PFSK-1 (cell line): Measurements from ENCODE around the gene AMBRA1.

Experiments
- FOXP2 ChIP-seq: optimal IDR thresholded peaks from 2 replicates; pipeline ENCODE3; 2011; ENCODE audit warnings: borderline replicate concordance, control low read depth, inconsistent platforms; ENCODE audit not compliant: insufficient read depth; ENCODE audit errors: extremely low read length, extremely low read depth
- POLR2AphosphoS5 ChIP-seq: IDR thresholded peaks from 2 replicates; pipeline ENCODE4 v1.6.1; 2012; ENCODE audit warnings: low read depth, mild to moderate bottlenecking, control low read depth, low read length, moderate library complexity
- SIN3A ChIP-seq: IDR thresholded peaks from 2 replicates; pipeline ENCODE4 v1.6.1; 2012; ENCODE audit warnings: mild to moderate bottlenecking, low read length, moderate library complexity, borderline replicate concordance; ENCODE audit not compliant: insufficient read depth
- TAF1 ChIP-seq: IDR thresholded peaks from 2 replicates; pipeline ENCODE4 v1.6.1; 2012; ENCODE audit warnings: low read length, control low read depth, borderline replicate concordance; ENCODE audit not compliant: insufficient read depth
- TF ChIP-seq, protein P1 (sequence below), 2 experiments: IDR thresholded peaks; 2 replicates each; pipeline versions ENCODE4 v1.6.1 to v1.8.0; 2011 to 2012; ENCODE audit warnings: low read depth in 2 of 2, low read length in 2 of 2, control low read depth in 1 of 2, inconsistent platforms in 1 of 2, mild to moderate bottlenecking in 1 of 2, moderate library complexity in 1 of 2; ENCODE audit not compliant: insufficient read depth in 1 of 2

The AMBRA1 gene

GRCh38 chr11:46615756-46616155 is 21.9 kb upstream of the AMBRA1 start:
- TF ChIP-seq, protein P1, sequence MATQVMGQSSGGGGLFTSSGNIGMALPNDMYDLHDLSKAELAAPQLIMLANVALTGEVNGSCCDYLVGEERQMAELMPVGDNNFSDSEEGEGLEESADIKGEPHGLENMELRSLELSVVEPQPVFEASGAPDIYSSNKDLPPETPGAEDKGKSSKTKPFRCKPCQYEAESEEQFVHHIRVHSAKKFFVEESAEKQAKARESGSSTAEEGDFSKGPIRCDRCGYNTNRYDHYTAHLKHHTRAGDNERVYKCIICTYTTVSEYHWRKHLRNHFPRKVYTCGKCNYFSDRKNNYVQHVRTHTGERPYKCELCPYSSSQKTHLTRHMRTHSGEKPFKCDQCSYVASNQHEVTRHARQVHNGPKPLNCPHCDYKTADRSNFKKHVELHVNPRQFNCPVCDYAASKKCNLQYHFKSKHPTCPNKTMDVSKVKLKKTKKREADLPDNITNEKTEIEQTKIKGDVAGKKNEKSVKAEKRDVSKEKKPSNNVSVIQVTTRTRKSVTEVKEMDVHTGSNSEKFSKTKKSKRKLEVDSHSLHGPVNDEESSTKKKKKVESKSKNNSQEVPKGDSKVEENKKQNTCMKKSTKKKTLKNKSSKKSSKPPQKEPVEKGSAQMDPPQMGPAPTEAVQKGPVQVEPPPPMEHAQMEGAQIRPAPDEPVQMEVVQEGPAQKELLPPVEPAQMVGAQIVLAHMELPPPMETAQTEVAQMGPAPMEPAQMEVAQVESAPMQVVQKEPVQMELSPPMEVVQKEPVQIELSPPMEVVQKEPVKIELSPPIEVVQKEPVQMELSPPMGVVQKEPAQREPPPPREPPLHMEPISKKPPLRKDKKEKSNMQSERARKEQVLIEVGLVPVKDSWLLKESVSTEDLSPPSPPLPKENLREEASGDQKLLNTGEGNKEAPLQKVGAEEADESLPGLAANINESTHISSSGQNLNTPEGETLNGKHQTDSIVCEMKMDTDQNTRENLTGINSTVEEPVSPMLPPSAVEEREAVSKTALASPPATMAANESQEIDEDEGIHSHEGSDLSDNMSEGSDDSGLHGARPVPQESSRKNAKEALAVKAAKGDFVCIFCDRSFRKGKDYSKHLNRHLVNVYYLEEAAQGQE (IDR thresholded peaks at IDR 0.05; ENCODE audit: insufficient read depth in 1 of 2, low read depth in 2 of 2, low read length in 2 of 2), result no peak
- TF ChIP-seq FOXP2 (no peak), TAF1 (no peak), POLR2AphosphoS5 (no peak), SIN3A (no peak)

GRCh38 chr11:46612326-46612725 is 18.5 kb upstream of the AMBRA1 start:
- no peak for TF ChIP-seq SIN3A
- TF ChIP-seq FOXP2, result no peak

DNA sequence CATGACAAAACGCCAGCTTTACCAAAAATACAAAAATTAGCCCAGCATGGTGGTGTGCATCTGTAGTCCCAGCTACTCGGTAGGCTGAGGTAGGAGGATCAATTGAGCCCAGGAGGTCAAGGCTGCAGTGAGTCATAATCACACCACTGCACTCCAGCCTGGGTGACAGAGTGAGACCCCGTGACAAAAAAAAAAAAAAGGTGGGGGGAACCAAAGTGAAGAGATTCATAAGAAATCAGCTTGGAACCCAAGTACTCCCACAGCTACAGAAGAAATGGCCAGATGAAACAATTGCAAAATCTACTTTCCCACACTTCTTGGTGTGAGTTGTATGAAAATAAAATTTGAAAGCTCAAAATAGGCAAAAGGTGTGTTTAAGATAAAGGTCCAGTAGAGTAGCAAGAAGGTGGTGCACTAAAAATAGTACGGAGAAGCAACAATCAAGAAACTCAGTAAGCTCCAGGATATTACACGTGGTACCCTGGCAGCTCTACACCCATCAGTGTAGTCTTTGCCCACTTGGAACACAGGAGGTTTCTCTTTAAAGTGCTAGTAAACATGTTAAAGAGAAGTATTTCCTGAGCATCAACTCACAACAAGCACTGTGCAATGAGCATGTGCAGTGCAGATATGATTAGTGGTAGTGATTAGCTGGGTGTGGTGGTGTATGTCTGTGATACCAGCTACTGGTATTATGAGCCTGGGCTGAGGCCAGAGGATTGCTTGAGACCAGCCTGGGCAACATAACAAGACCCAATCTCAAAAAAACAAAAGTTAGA is 17.9 kb upstream of the AMBRA1 start:
- TF ChIP-seq TAF1 (no peak), FOXP2 (no peak), POLR2AphosphoS5 (no peak), SIN3A (no peak)
- TF ChIP-seq, protein P1 (IDR thresholded peaks at IDR 0.05; ENCODE audit: insufficient read depth in 1 of 2, low read depth in 2 of 2, low read length in 2 of 2), result no peak

GRCh38 chr11:46609386-46609785 is 15.6 kb upstream of the AMBRA1 start:
- TF ChIP-seq TAF1, result no peak
- TF ChIP-seq, protein P1 (IDR thresholded peaks at IDR 0.05; ENCODE audit: insufficient read depth in 1 of 2, low read depth in 2 of 2, low read length in 2 of 2), result no peak
- no peak for TF ChIP-seq FOXP2
- TF ChIP-seq SIN3A, result no peak
- no peak for TF ChIP-seq POLR2AphosphoS5

GRCh38 chr11:46607516-46607915 is 13.7 kb upstream of the AMBRA1 start:
- TF ChIP-seq FOXP2, result no peak
- TF ChIP-seq POLR2AphosphoS5, result no peak
- TF ChIP-seq TAF1, result no peak
- TF ChIP-seq, protein P1 (IDR thresholded peaks at IDR 0.05; ENCODE audit: insufficient read depth in 1 of 2, low read depth in 2 of 2, low read length in 2 of 2), result no peak
- TF ChIP-seq SIN3A, result no peak
